ENCODE results near the gene LYRM1. TPM values are rescaled to one million over a fixed set of nuclear protein-coding genes. Genes with fewer than 3 reads are reported as not detected.

Gene LYRM1
- total and polyA plus RNA-seq, 2 experiments from 2014 or later = 57.3 to 60.0 TPM

GRCh38 chr16:20954574-20954973, 54.0 kb downstream of the LYRM1 start:
- no peaks in the 10 kb centered on the region for H3K79me2 ChIP-seq
- TF ChIP-seq CTCF (IDR thresholded peaks at IDR 0.05; ENCODE audit: poor library complexity) (no peak), EZH2phosphoT487 (IDR thresholded peaks at IDR 0.05; ENCODE audit: low read depth, severe bottlenecking, unreplicated experiment) (no peak), EZH2 (IDR thresholded peaks at IDR 0.05; ENCODE audit: borderline replicate concordance) (no peak)
- 95% methylated on average over 11 of the region's 11 CpGs for WGBS (ENCODE audit: low lambda C conversion rate, missing lambda C conversion rate)

DNA sequence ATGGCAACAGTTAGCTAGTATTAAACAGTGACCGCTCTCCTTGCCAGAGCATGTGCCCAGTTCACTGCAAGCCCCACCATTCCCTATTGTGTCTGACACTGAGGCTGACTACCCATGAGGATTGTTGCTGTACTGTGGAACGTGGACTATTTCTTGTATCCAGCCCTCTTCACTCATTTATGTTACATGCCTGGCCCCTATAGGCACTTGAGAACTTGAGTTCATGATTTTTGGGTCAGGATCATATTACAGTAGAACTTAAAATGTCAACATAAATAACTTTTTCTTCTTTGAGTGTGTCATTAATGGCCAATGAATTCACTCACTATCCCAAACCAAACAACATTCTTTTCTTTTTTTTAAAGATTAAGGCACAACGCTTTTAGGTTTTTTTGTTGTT, 55.7 kb downstream of the LYRM1 start:
- 65% methylated on average over 3 of the region's 3 CpGs for WGBS (ENCODE audit: low lambda C conversion rate, missing lambda C conversion rate)
- no peaks in the 10 kb centered on the region for H3K79me2 ChIP-seq

More at GRCh38 chr16:20954574-20954973, 54.0 kb downstream of the LYRM1 start:
- Histone ChIP-seq H3K36me3 (replicated peaks; ENCODE audit: insufficient read depth, low read depth) (no peaks in the 10 kb centered on the region), H3K9me2 (replicated peaks; ENCODE audit: insufficient read depth) (no peaks in the 10 kb centered on the region), H3K4me2 (no peak overlapping the region), H4K20me1 (ENCODE audit: insufficient read depth, poor library complexity, severe bottlenecking) (no peaks in the 10 kb centered on the region), H3K27me3 (no peaks in the 10 kb centered on the region), H3K27ac (no peak overlapping the region), H3K4me1 (ENCODE audit: insufficient read depth) (no peaks in the 10 kb centered on the region), H2AFZ (no peak overlapping the region), H3K9me3 (ENCODE audit: low read depth) (no peaks in the 10 kb centered on the region), H3K4me3 (no peak overlapping the region)
- DNase-seq (ENCODE audit: low spot score) = no peak

GRCh38 chr16:20957153-20957552, 56.6 kb downstream of the LYRM1 start:
- TF ChIP-seq CTCF (IDR thresholded peaks at IDR 0.05; ENCODE audit: poor library complexity) (no peak), EZH2 (IDR thresholded peaks at IDR 0.05; ENCODE audit: borderline replicate concordance) (no peak), EZH2phosphoT487 (IDR thresholded peaks at IDR 0.05; ENCODE audit: low read depth, severe bottlenecking, unreplicated experiment) (no peak)
- H3K4me3 ChIP-seq = no peak overlapping the region
- WGBS (ENCODE audit: low lambda C conversion rate, missing lambda C conversion rate) = 95% methylated on average over 3 of the region's 3 CpGs
- no peak overlapping the region for H3K4me2 ChIP-seq
- no peaks in the 10 kb centered on the region for H3K36me3 ChIP-seq (replicated peaks; ENCODE audit: insufficient read depth, low read depth)
- H3K79me2 ChIP-seq = no peaks in the 10 kb centered on the region
- H3K27me3 ChIP-seq = no peaks in the 10 kb centered on the region
- H3K9me3 ChIP-seq (ENCODE audit: low read depth) = no peaks in the 10 kb centered on the region
- H3K4me1 ChIP-seq (ENCODE audit: insufficient read depth) = no peaks in the 10 kb centered on the region
- no peak overlapping the region for H2AFZ ChIP-seq
- no peak overlapping the region for H3K27ac ChIP-seq
- no peaks in the 10 kb centered on the region for H4K20me1 ChIP-seq (ENCODE audit: insufficient read depth, poor library complexity, severe bottlenecking)
- no peak for DNase-seq (ENCODE audit: low spot score)
- no peaks in the 10 kb centered on the region for H3K9me2 ChIP-seq (replicated peaks; ENCODE audit: insufficient read depth)

More for the DNA sequence above, 55.7 kb downstream of the LYRM1 start:
- H3K27me3 ChIP-seq = no peaks in the 10 kb centered on the region
- H3K4me2 ChIP-seq = no peak overlapping the region
- no peak overlapping the region for H3K4me3 ChIP-seq
- TF ChIP-seq CTCF (IDR thresholded peaks at IDR 0.05; ENCODE audit: poor library complexity) (no peak), EZH2phosphoT487 (IDR thresholded peaks at IDR 0.05; ENCODE audit: low read depth, severe bottlenecking, unreplicated experiment) (no peak), EZH2 (IDR thresholded peaks at IDR 0.05; ENCODE audit: borderline replicate concordance) (no peak)
- no peaks in the 10 kb centered on the region for H3K9me2 ChIP-seq (replicated peaks; ENCODE audit: insufficient read depth)
- H2AFZ ChIP-seq = no peak overlapping the region
- no peak for DNase-seq (ENCODE audit: low spot score)
- no peak overlapping the region for H3K27ac ChIP-seq
- H3K9me3 ChIP-seq (ENCODE audit: low read depth) = no peaks in the 10 kb centered on the region
- H3K4me1 ChIP-seq (ENCODE audit: insufficient read depth) = no peaks in the 10 kb centered on the region
- H4K20me1 ChIP-seq (ENCODE audit: insufficient read depth, poor library complexity, severe bottlenecking) = no peaks in the 10 kb centered on the region
- H3K36me3 ChIP-seq (replicated peaks; ENCODE audit: insufficient read depth, low read depth) = no peaks in the 10 kb centered on the region

- no peaks in the 10 kb centered on the region for H3K9me3 ChIP-seq (ENCODE audit: low read depth)
- H2AFZ ChIP-seq = no peak overlapping the region
- no peaks in the 10 kb centered on the region for H3K36me3 ChIP-seq (replicated peaks; ENCODE audit: insufficient read depth, low read depth)
- H3K27ac ChIP-seq = no peak overlapping the region
- no peaks in the 10 kb centered on the region for H3K27me3 ChIP-seq
- no peaks in the 10 kb centered on the region for H3K4me1 ChIP-seq (ENCODE audit: insufficient read depth)
- TF ChIP-seq CTCF (IDR thresholded peaks at IDR 0.05; ENCODE audit: poor library complexity) (no peak), EZH2 (IDR thresholded peaks at IDR 0.05; ENCODE audit: borderline replicate concordance) (no peak), EZH2phosphoT487 (IDR thresholded peaks at IDR 0.05; ENCODE audit: low read depth, severe bottlenecking, unreplicated experiment) (no peak)
- no peak overlapping the region for H3K4me2 ChIP-seq
- H3K79me2 ChIP-seq = no peaks in the 10 kb centered on the region
- H3K9me2 ChIP-seq (replicated peaks; ENCODE audit: insufficient read depth) = no peaks in the 10 kb centered on the region
- WGBS (ENCODE audit: low lambda C conversion rate, missing lambda C conversion rate) = 83% methylated on average over 5 of the region's 5 CpGs
- no peak overlapping the region for H3K4me3 ChIP-seq
- DNase-seq (ENCODE audit: low spot score) = no peak
- H4K20me1 ChIP-seq (ENCODE audit: insufficient read depth, poor library complexity, severe bottlenecking) = no peaks in the 10 kb centered on the region
Observed at GRCh38 chr16:20960899-20961298, 60.3 kb downstream of the LYRM1 start.

Measured in hepatocyte (in vitro differentiated cells).